SK-N-SH (cell line): ENCODE data around the gene HEPACAM. TPM values are rescaled to one million over a fixed set of nuclear protein-coding genes. Genes with fewer than 3 reads are reported as not detected.

ENCODE experiments used
- CTCF ChIA-PET: fragments of 300-600, 350-600 bp; formaldehyde crosslinking; extraction: SDS; loops from one replicate; lab custom pipeline; 2021; lab: Yijun Ruan, JAX
- POLR2A ChIA-PET: fragments of 350-600 bp; sonication (Branson Sonifier 250); formaldehyde crosslinking; extraction: SDS; loops from one replicate; lab custom pipeline; 2020; ENCODE audit warnings: antibody characterized with exemption, inconsistent platforms; lab: Yijun Ruan, JAX
- DNase-seq: peaks from one replicate; pipeline ENCODE4 v3.0.0; 2012
- H2AFZ ChIP-seq: fragments of 200-600 bp; sonication (generic); 2 replicates; pipeline ENCODE4 v1.8.1; 2016; ENCODE audit warnings: antibody characterized with exemption, mild to moderate bottlenecking, low read depth
- H3F3A ChIP-seq: fragments of 200-600 bp; sonication (generic); replicated peaks from 2 replicates; pipeline ENCODE3; 2016; ENCODE audit warnings: antibody characterized with exemption, mild to moderate bottlenecking; ENCODE audit not compliant: insufficient read depth
- H3K27ac ChIP-seq, 2 experiments: fragments of 200-500 bp in 1 of 2; fragments of 200-600 bp in 1 of 2; sonication (Bioruptor generic) in 1 of 2; sonication (generic), shearing (Covaris generic) in 1 of 2; 2 replicates each; pipeline versions ENCODE4 v1.5.1 to v1.6.1; 2014 to 2016; ENCODE audit warnings: low read depth in 2 of 2, inconsistent platforms in 1 of 2, low read length in 1 of 2, mild to moderate bottlenecking in 1 of 2, mixed read lengths in 1 of 2
- H3K27me3 ChIP-seq: fragments of 200-600 bp; sonication (generic), shearing (Covaris generic); 2 replicates; pipeline ENCODE4 v1.6.1; 2016; ENCODE audit warnings: mixed run types; ENCODE audit not compliant: insufficient read depth
- H3K36me3 ChIP-seq, 2 experiments: fragments of 200-500 bp in 1 of 2; fragments of 200-600 bp in 1 of 2; sonication (Bioruptor generic) in 1 of 2; sonication (generic) in 1 of 2; replicated peaks in 1 of 2; 2 replicates each; pipeline versions ENCODE3 to v1.5.1; 2014 to 2016; ENCODE audit warnings: low read length in 1 of 2, mild to moderate bottlenecking in 1 of 2; ENCODE audit not compliant: insufficient read depth in 2 of 2, control insufficient read depth in 1 of 2
- H3K4me1 ChIP-seq, 2 experiments: fragments of 200-500 bp in 1 of 2; fragments of 200-600 bp in 1 of 2; sonication (Bioruptor generic) in 1 of 2; sonication (generic), shearing (Covaris generic) in 1 of 2; 2 replicates each; pipeline versions ENCODE4 v1.5.1 to v1.6.1; 2014 to 2016; ENCODE audit warnings: low read depth in 1 of 2, low read length in 1 of 2, mixed run types in 1 of 2; ENCODE audit not compliant: insufficient read depth in 2 of 2, control insufficient read depth in 1 of 2
- H3K4me2 ChIP-seq: fragments of 200-600 bp; sonication (generic), shearing (Covaris generic); 2 replicates; pipeline ENCODE4 v1.6.1; 2017; ENCODE audit warnings: mixed run types
- H3K4me3 ChIP-seq, 2 experiments: fragments of 200-500 bp in 1 of 2; fragments of 200-600 bp in 1 of 2; sonication (Bioruptor generic) in 1 of 2; sonication (generic), shearing (Covaris generic) in 1 of 2; 2 replicates each; pipeline versions ENCODE4 v1.5.1 to v1.8.1; 2014 to 2016; ENCODE audit warnings: low read depth in 2 of 2, inconsistent platforms in 1 of 2, low read length in 1 of 2, mild to moderate bottlenecking in 1 of 2, mixed read lengths in 1 of 2, moderate library complexity in 1 of 2
- H3K79me2 ChIP-seq: fragments of 200-600 bp; sonication (generic); 2 replicates; pipeline ENCODE4 v1.8.1; 2017; ENCODE audit warnings: mild to moderate bottlenecking; ENCODE audit not compliant: insufficient read depth
- H3K9ac ChIP-seq: fragments of 200-600 bp; sonication (generic); 2 replicates; pipeline ENCODE4 v1.6.1; 2017; ENCODE audit warnings: mixed run types
- H3K9me2 ChIP-seq: fragments of 200-600 bp; sonication (generic); 2 replicates; pipeline ENCODE4 v1.6.1; 2017; ENCODE audit warnings: mixed run types
- H3K9me3 ChIP-seq: fragments of 200-600 bp; sonication (generic); 2 replicates; pipeline ENCODE4 v1.6.1; 2017; ENCODE audit warnings: mixed run types, mild to moderate bottlenecking, moderate library complexity
- H4K20me1 ChIP-seq: fragments of 200-600 bp; sonication (generic); 2 replicates; pipeline ENCODE4 v1.6.1; 2017; ENCODE audit warnings: mild to moderate bottlenecking, mixed run types; ENCODE audit not compliant: insufficient read depth
- CHD2 ChIP-seq: fragments of 150-350 bp; IDR thresholded peaks from 2 replicates; pipeline ENCODE4 v1.6.1; 2018; ENCODE audit warnings: low read length; ENCODE audit not compliant: partially characterized antibody
- CTCF ChIP-seq: fragments of 200-600 bp; sonication (generic); IDR thresholded peaks from 2 replicates; pipeline ENCODE4 v1.6.1; 2017; ENCODE audit warnings: antibody characterized with exemption, mild to moderate bottlenecking, moderate library complexity
- ELF1 ChIP-seq: IDR thresholded peaks from 2 replicates; pipeline ENCODE4 v1.4.0; 2012
- EZH2phosphoT487 ChIP-seq: fragments of 200-600 bp; sonication (generic); IDR thresholded peaks from 2 replicates; pipeline ENCODE4 v1.6.1; 2017; ENCODE audit warnings: low read depth, mixed run types, mild to moderate bottlenecking, antibody characterized with exemption, moderate library complexity, borderline replicate concordance
- FOSL2 ChIP-seq: IDR thresholded peaks from 2 replicates; pipeline ENCODE4 v1.4.0; 2012; ENCODE audit warnings: low read depth, mild to moderate bottlenecking, moderate library complexity, borderline replicate concordance
- FOXM1 ChIP-seq: IDR thresholded peaks from 2 replicates; pipeline ENCODE4 v1.4.0; 2012; ENCODE audit warnings: low read depth, mild to moderate bottlenecking
- GABPA ChIP-seq: IDR thresholded peaks from 2 replicates; pipeline ENCODE4 v1.4.0; 2012; ENCODE audit warnings: low read depth, mild to moderate bottlenecking
- GATA2 ChIP-seq: sonication (generic); formaldehyde crosslinking; IDR thresholded peaks from 2 replicates; pipeline ENCODE4 v1.5.0; 2020; ENCODE audit warnings: mild to moderate bottlenecking, missing genetic modification reagents
- MEF2A ChIP-seq: IDR thresholded peaks from 2 replicates; pipeline ENCODE4 v1.4.0; 2012; ENCODE audit warnings: low read depth, borderline replicate concordance
- NRF1 ChIP-seq: IDR thresholded peaks from 2 replicates; pipeline ENCODE4 v1.6.1; 2012; ENCODE audit warnings: low read depth, mild to moderate bottlenecking, low read length
- RAD21 ChIP-seq: IDR thresholded peaks from 2 replicates; pipeline ENCODE4 v1.6.1; 2012; ENCODE audit warnings: mild to moderate bottlenecking, low read length
- RCOR1 ChIP-seq: fragments of 150-350 bp; IDR thresholded peaks from 2 replicates; pipeline ENCODE4 v1.6.1; 2017; ENCODE audit warnings: antibody characterized with exemption, low read length
- REST ChIP-seq: IDR thresholded peaks from 2 replicates; pipeline ENCODE4 v1.6.1; 2012; ENCODE audit warnings: mild to moderate bottlenecking, low read depth, low read length, moderate library complexity
- SMC3 ChIP-seq: IDR thresholded peaks from 2 replicates; pipeline ENCODE4 v1.6.1; 2012; ENCODE audit warnings: low read depth, low read length, improper control_type of control experiment
- USF1 ChIP-seq: IDR thresholded peaks from 2 replicates; pipeline ENCODE4 v1.4.0; 2012; ENCODE audit warnings: low read depth, borderline replicate concordance
- YY1 ChIP-seq: IDR thresholded peaks from 2 replicates; pipeline ENCODE4 v1.4.0; 2012; ENCODE audit warnings: low read depth, mild to moderate bottlenecking
- WGBS: methylation state at CpG from one replicate; pipeline ENCODE4 v1.1.6; 2017; ENCODE audit warnings: low lambda C conversion rate; 5-methylcytosine and 5-hydroxymethylcytosine counted together
- polyA plus RNA-seq, 3 experiments: library from polyadenylated mRNA; depleted of rRNA; stranded (reverse); fragments of >200 nt; gene quantifications; 2 replicates each; pipeline ENCODE4 v1.2.3, GENCODE V29; 2012
- TF ChIP-seq, protein P1 (sequence below): IDR thresholded peaks from 2 replicates; pipeline ENCODE4 v1.4.0; 2012; ENCODE audit warnings: low read depth, borderline replicate concordance
- TF ChIP-seq, protein P2 (sequence below): IDR thresholded peaks from 2 replicates; pipeline ENCODE4; 2012

HEPACAM gene
- polyA plus RNA-seq, 1 of the 3 experiments (the other 2 are of a cell fraction): not detected

GRCh38 chr11:124884869-124885479 is 50.9 kb downstream of the HEPACAM start (continued):
- TF ChIP-seq, protein P1, sequence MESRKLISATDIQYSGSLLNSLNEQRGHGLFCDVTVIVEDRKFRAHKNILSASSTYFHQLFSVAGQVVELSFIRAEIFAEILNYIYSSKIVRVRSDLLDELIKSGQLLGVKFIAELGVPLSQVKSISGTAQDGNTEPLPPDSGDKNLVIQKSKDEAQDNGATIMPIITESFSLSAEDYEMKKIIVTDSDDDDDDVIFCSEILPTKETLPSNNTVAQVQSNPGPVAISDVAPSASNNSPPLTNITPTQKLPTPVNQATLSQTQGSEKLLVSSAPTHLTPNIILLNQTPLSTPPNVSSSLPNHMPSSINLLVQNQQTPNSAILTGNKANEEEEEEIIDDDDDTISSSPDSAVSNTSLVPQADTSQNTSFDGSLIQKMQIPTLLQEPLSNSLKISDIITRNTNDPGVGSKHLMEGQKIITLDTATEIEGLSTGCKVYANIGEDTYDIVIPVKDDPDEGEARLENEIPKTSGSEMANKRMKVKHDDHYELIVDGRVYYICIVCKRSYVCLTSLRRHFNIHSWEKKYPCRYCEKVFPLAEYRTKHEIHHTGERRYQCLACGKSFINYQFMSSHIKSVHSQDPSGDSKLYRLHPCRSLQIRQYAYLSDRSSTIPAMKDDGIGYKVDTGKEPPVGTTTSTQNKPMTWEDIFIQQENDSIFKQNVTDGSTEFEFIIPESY: no peak
- TF ChIP-seq REST (no peak), MEF2A (no peak), SMC3 (no peak)

GRCh38 chr11:124884340-124884739 is 51.5 kb downstream of the HEPACAM start:
- Histone ChIP-seq H3K79me2 (no peaks in the 10 kb centered on the region), H3K9me3 (no peaks in the 10 kb centered on the region), H3K4me1 (peaks cover 0 to 5% of the 10 kb centered on the region in 2 experiments; a peak in 1 of 4 replicates), H4K20me1 (no peaks in the 10 kb centered on the region), H3K36me3 (no peaks in the 10 kb centered on the region), H3F3A (no peaks in the 10 kb centered on the region), H3K9ac (no peak overlapping the region), H3K9me2 (no peaks in the 10 kb centered on the region), H3K27me3 (no peaks in the 10 kb centered on the region), H2AFZ (no peak overlapping the region), H3K4me3 (no peak overlapping the region), H3K4me2 (no peak overlapping the region), H3K27ac (no peak overlapping the region)
- ChIA-PET CTCF (interaction anchor here (1.1 kb wide), 1 partner anchor 8 kb away, joined by 3 read pairs; no protein-coding TSS in a partner anchor), POLR2A (no interaction called here)
- DNase-seq: no peak
- WGBS: 83% methylated on average over 1 of the region's 1 CpG
- no peak for TF ChIP-seq EZH2phosphoT487
- no peak for TF ChIP-seq ELF1
- no peak for TF ChIP-seq RCOR1
- TF ChIP-seq NRF1: no peak
- no peak for TF ChIP-seq USF1
- TF ChIP-seq CTCF: no peak
- no peak for TF ChIP-seq FOXM1
- no peak for TF ChIP-seq RAD21
- TF ChIP-seq, protein P2, sequence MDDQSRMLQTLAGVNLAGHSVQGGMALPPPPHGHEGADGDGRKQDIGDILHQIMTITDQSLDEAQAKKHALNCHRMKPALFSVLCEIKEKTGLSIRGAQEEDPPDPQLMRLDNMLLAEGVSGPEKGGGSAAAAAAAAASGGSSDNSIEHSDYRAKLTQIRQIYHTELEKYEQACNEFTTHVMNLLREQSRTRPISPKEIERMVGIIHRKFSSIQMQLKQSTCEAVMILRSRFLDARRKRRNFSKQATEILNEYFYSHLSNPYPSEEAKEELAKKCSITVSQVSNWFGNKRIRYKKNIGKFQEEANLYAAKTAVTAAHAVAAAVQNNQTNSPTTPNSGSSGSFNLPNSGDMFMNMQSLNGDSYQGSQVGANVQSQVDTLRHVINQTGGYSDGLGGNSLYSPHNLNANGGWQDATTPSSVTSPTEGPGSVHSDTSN: no peak
- TF ChIP-seq, protein P1: no peak
- no peak for TF ChIP-seq FOSL2
- no peak for TF ChIP-seq CHD2
- TF ChIP-seq GATA2 (CRISPR knock-in tag): no peak
- no peak for TF ChIP-seq GABPA
- TF ChIP-seq YY1: no peak
